ENCODE results near the gene NAA15. TPM values are rescaled to one million over a fixed set of nuclear protein-coding genes. Genes with fewer than 3 reads are reported as not detected.
"Not testable (repeated sequence)": the region's sequence is repeated elsewhere in the genome, so short reads cannot be mapped to it uniquely, and the experiment has no call there.

Gene NAA15
- polyA plus RNA-seq (ENCODE audit: insufficient read length) = 27.3 TPM

DNA sequence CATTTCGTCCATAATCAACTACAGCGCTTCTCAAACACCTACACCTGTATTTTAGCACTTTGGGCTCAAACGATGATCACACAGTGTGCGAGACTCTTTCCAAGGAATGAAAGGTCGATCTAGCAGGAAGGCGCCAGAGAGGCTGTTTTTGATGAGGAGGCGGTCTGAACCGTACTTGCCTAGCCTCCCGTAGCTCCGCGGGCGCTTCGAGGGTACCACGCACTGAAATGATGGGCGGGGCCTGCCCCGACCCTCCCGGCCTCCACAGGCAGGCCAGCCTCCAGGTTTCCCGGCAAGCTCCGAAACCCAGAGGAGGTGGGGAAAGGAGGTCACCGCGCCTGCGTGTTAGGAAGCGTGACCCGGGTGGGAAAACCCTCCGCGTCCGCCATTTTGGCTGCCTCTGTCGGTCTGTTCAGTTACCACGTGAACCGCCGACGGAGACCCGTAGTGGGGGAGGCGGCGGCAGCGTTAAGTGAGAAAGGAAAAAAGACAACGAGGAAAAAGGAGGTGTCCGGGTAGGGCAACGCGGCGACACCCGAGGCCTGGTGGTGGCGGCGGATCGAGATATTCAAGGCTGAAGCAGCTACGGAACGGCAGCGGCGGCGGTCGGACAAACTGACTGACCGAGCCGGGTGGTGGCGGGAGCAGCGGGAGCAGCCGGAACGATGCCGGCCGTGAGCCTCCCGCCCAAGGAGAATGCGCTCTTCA, at the start of gene NAA15:
Gene NAA15 (plus strand): TSS at position 393 of the 708 bp plus-strand sequence. CDS start 273 bp downstream, at position 666.
- peak; percentile 93 for DNase-seq (ENCODE audit: low read depth)

- no peak for DNase-seq (ENCODE audit: low read depth)
Observed at GRCh38 chr4:139253046-139253445, 48.3 kb upstream of the NAA15 start.

DNA sequence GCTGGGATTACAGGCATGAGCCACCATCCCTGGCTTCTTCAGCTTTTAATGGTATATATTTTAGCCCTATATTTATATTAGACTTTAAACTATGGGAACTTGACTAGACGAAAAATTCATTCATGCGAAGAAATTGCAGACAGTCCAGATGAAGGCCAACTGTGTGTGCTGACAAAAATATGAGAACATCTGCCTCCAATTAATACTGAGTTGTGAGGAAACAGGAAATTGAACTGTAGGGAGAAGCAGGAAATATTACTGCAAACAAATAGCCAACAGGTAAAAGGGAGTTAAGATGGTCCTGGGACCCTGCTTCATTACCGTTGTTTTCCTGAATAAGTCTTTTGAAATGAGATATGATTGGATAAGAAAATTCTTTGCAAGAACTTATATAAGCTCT, 47.6 kb upstream of the NAA15 start:
- no peak for DNase-seq (ENCODE audit: low read depth)

DNA sequence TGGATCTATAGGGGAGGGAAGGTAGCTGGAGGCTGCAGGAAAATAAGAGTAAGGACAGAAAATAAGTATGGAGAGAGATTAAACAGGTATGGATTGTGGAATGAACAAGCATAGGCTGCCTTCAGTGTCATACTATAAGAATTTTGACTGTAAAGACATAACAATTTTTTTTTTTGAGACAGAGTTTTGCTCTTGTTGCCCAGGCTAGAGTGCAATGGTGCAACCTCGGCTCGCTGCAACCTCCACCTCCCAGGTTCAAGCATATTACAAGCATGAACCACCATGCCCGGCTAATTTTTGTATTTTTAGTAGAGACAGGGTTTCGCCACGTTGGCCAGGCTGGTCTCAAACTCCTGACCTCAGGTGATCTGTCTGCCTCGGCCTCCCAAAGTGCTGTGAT, 45.7 kb upstream of the NAA15 start:
- not testable (repeated sequence) for DNase-seq (ENCODE audit: low read depth)

DNA sequence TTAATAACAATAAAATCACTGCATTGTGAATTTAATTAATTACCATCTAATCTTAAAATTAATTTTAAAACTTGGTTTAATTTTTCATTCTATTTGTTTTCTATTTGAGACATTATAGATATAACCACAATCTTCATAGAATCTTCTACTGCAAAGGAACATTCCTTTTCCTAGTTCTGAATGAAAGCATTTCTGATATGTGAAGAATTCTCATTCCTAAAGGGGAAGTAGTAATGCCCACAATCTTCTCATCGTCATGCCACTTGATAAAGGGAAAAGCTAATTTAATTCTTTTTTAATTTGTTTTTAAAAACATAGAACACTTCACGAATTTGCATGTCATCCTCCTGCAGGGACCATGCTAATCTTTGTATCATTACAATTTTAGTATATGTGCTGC, 45.0 kb upstream of the NAA15 start:
- no peak for DNase-seq (ENCODE audit: low read depth)

DNA sequence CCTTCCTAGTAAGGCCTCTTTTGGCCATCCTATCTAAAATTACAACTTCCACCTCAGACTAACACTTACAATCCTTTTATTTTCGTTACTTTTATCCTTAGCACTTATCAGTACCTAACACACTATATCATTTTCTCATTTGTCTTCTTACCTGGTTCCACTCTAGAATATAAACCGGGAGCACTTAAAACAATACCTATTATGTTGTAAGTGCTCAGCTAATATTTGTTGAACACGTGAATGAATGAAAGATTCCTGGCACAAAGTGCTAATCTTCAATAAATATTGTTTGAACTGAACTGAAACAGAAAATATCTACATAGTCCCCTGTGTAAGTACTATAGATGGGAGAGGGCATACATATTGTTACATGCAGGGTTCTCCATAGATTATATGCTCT, 35.7 kb upstream of the NAA15 start:
- DNase-seq (ENCODE audit: low read depth) = no peak

DNA sequence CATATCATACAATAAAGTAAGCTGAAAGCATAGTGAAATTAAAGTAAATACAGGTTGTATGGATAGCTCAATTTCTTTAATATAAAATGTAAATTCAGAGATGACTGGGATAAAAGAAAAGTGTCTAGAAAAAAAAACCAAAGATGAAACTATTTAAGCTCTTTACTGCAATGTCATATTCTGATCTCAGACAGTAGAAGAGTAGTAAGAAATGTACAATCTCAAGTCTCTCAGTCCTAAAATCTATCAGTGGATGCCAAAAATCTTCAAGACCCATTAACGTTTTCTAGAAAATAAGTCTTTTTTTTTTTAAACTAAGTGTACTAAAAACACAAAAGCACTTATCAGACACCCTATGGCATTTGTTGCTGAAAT, 35.1 kb upstream of the NAA15 start:
- no peak for DNase-seq (ENCODE audit: low read depth)

GRCh38 chr4:139266583-139267257, 34.6 kb upstream of the NAA15 start:
- DNase-seq (ENCODE audit: low read depth) = peak; percentile 28

- DNase-seq (ENCODE audit: low read depth) = no peak
Observed at GRCh38 chr4:139267301-139267700, 34.0 kb upstream of the NAA15 start.

DNA sequence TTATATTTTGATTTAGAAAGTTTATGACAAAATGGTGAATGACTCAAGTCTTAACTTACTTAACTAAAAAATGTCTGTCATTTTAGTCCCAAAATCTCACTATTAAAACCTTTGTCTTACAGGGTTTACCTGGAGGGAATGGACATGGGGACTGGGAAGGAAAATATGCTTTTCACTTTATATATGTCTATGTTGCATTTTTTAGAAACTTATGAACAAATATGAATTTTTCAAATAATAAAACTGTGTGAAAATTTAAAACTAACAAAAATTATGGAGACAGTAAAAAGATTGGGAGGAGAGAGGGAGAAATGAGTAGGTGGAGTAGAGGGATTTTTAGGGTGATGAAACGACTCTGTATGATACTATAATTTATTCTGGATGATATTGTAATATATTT, 27.5 kb upstream of the NAA15 start:
- DNase-seq (ENCODE audit: low read depth) = no peak

DNA sequence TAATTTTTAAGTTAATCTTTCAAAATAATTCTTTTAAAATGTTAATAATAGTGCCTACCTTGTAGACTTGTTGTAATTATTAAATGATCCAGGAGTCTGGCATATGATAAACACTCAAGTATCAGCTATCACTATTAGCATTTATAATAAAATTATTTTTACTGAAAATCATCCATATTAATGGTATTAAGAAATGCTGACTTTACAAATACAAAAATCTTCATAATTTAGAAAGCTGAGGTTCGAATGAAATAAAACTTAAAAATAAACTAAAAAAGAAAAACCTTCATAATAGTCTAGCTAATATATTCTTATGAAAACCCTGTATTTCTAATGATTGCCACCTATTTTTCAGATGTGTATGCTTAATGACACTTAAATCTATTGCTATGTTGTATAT, 26.5 kb upstream of the NAA15 start:
- DNase-seq (ENCODE audit: low read depth) = no peak

DNA sequence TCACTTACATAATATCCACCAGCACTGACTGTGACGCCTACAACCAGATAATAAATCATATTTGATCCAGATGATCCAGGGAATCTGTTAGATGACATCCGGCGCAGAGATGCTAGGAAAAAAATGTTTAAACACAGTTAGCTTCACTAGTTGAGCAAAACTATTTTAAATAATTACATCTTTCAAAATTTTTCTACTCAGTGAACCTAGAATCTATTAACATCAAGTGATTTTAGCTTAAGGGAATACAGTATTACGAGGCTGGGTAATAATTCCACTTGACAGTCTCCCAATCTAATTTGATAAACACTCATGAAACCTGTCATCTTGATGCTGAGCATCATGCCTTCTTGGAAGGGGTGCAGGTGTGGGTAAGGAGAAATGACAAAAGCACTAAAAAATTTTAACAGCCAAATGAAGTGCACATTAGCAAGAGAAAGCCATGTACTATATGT, 26.0 kb upstream of the NAA15 start:
- no peak for DNase-seq (ENCODE audit: low read depth)

GRCh38 chr4:139278485-139278884, 22.8 kb upstream of the NAA15 start:
- no peak for DNase-seq (ENCODE audit: low read depth)

DNA sequence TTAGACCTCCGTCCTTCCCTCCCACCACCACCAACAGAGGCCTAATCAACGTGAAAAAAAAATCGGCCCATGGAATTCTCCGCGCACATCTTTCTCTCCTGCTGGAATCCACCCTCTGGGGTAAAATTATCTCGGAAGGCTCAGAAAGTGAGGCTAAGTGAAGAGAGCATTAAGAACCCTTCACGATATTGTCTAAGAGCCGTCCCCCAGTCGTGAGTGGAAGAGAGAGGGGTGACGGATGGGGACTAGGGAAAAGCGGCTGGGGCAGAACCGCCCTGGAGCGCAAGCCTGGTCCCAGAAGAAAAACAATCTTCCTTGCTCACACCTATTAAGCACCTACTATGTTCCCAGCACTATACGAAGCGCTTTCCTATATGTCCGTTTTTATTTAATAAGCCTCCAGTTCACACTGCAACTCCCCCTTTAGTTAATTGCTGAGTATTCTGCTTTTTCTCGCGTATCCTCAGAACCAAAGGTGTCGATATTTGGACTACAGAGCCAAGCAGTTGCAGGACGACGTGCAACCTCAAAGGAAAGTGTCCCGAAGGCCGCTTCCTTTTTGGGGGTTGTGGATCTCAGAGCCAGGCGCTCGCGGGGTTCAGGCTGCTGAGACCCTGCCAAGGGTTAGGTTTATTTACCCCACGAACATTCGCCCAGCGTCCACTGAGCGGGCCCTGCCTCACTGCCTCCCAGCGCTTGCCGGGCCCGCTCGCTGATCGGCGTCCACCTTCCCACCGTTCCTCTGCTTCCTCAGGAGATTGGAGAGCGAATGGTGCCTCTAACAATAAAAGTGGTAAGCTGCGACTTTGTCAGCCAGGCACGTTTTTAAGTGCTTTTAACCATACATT, 22.2 kb upstream of the NAA15 start:
- no peak for DNase-seq (ENCODE audit: low read depth)

DNA sequence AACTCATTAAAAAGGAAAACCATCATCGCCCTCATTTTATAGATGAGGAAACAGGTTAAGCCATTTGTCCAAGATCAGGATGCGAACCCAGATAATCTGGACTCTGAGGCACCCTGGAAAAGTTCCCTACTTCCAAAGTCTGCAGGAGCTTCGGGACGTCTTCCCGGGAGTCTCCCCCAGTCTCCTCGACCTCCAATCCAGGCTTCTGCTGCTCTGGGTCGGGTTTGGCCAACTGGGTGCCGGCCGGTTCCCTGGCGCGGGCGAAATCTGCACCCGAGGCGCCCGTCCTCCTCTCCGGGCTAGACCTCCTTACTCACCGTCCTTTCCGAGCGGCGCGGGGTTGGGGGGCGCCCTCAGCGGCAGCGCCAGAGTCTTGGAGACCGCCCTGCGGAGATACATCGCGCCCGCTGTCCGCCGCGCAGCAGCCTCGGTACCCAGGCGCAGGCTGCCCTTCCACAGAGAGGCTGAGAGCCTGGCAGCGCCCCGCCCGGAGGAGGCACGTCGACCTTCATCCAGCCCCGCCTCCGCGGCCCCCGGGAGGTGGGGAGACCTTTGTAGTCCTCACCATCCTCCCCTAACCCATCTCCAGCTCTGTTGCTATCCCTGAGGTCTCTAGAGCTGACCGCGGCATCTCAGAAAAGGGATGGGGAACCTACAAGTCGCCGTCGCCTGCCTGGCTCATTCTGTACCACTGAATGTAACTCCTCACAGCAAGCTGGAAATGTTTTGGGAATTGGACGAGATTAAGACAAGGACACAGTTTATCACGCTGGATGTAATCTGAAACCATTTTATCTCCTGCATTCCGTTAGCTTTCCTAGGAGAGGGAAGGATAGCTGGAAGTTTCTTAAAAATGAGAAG, 21.3 kb upstream of the NAA15 start, which contains the start of gene MGARP:
Gene MGARP (minus strand): TSS at position 466 of the 861 bp plus-strand sequence. CDS start 67 bp downstream, at position 399.
- DNase-seq (ENCODE audit: low read depth) = no peak

GRCh38 chr4:139282065-139282720, 19.1 kb upstream of the NAA15 start:
- no peak for DNase-seq (ENCODE audit: low read depth)

DNA sequence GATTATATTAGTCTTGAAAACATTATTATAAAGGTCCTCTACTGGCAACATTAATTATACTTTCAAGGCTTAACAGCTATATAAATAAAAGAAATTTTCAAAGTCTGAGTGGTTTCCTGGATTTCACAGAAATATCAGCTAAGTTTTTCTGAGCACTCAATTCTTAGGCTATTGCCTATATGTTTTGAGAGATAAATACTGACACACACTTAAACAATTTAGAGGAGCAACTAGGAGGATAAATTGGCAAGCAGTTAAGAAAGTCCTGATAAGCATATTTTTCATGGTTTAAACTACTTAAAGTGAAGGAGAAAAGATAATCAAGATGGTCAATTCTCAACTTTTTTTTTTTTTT, 18.6 kb upstream of the NAA15 start:
- DNase-seq (ENCODE audit: low read depth) = no peak

GRCh38 chr4:139286186-139286698, 15.1 kb upstream of the NAA15 start:
- DNase-seq (ENCODE audit: low read depth) = no peak

DNA sequence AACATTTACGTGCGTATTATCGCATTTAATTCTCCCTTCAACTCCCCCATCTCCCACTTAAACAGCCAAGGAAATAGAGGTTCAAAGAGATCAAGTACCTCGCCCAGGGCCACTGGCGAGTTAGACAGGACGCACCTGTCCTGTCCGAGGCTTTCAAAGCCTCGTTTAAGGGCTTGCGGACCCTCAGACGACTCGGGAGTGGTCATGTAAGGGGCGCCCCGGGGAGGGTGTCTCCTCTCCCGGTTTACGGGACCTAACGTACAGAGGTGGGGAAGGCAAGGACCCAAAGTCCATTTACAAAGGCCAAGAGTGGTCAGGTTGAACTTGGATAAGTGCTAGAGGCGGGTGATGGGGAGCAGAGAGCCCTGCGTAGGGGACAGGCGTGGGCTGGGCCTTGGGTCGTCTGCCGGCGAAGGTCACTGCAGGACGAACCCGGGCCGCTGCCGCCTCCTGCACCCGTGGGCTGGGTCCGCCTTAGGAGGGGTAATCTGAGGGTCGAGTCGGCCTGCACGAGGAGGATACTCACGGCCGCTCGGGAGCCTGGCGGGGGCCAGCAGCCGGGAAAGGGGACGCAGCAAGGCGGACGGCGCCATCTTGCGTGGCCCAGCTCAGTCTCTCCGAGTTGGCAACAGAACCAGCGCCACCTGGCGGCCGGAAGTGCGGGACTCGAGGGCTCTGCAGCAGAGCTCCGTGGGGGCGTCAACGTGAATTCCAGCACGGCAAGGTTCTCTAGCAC, 5.9 kb upstream of the NAA15 start:
- peak; percentile 86 for DNase-seq (ENCODE audit: low read depth)

GRCh38 chr4:139295942-139296299, 5.4 kb upstream of the NAA15 start:
- DNase-seq (ENCODE audit: low read depth) = no peak
